Activated B cell treated with CpG ODN at 0.5 μM for 24 hours (primary cell): ENCODE data around the gene GNAI3. TPM values are rescaled to one million over a fixed set of nuclear protein-coding genes. Genes with fewer than 3 reads are reported as not detected.

Experiments used
- ATAC-seq: fragments of 200-7000 bp; cut with Tn5 transposase; one replicate; pipeline ENCODE4 v1.10.0; 2021; ENCODE audit warnings: low read depth, mild to moderate bottlenecking, moderate library complexity
- CTCF ChIA-PET: fragments of 350-600 bp; sonication (Branson Sonifier 250); formaldehyde crosslinking; loops from one replicate; lab custom pipeline; 2021; ENCODE audit warnings: antibody characterized with exemption; lab: Charles Lee
- POLR2A ChIA-PET: fragments of 350-600 bp; sonication (Branson Sonifier 250); formaldehyde crosslinking; loops from one replicate; lab custom pipeline; 2021; ENCODE audit warnings: antibody characterized with exemption; lab: Charles Lee
- DNase-seq: peaks from one replicate; pipeline ENCODE4 v3.0.0; 2022
- H3K27ac Mint-ChIP-seq: one replicate; pipeline ENCODE4 v1.8.0; 2020; ENCODE audit warnings: mixed read lengths
- H3K27me3 Mint-ChIP-seq: one replicate; pipeline ENCODE4 v1.8.0; 2021; ENCODE audit warnings: mixed read lengths
- H3K36me3 Mint-ChIP-seq: one replicate; pipeline ENCODE4 v1.8.0; 2021; ENCODE audit warnings: low read depth, mixed read lengths
- H3K4me1 Mint-ChIP-seq: one replicate; pipeline ENCODE4 v1.8.0; 2021; ENCODE audit warnings: mixed read lengths
- H3K4me3 Mint-ChIP-seq: one replicate; pipeline ENCODE4 v1.8.0; 2020; ENCODE audit warnings: mild to moderate bottlenecking, mixed read lengths
- H3K9me3 Mint-ChIP-seq: one replicate; pipeline ENCODE4 v1.8.0; 2020; ENCODE audit warnings: mixed read lengths
- CTCF ChIP-seq: fragments of 200-600 bp; IDR thresholded peaks from one replicate; pipeline ENCODE4 v1.8.0; 2022; ENCODE audit warnings: antibody characterized with exemption, mild to moderate bottlenecking
- intact Hi-C: fragments of 100-400 bp; cut with micrococcal nuclease; formaldehyde crosslinking; loops from one replicate; pipeline ENCODE4 v1.15.1; 2024
- total RNA-seq: library from RNA; stranded (reverse); gene quantifications from 2 replicates; pipeline ENCODE4 v1.2.3, GENCODE V29; 2022

Gene GNAI3
- total RNA-seq, 1 donor from 2014 or later = 8.4 TPM

- intact Hi-C loops = loop anchor here (1.0 kb wide), 8 partner anchors 38 to 331 kb away; partner anchors contain the start of genes CYB561D1 and PSMA5
- Mint-ChIP-seq H3K27ac (peak overlapping the region; percentile 74), H3K27me3 (no peaks in the 10 kb centered on the region), H3K36me3 (no peaks in the 10 kb centered on the region), H3K9me3 (no peaks in the 10 kb centered on the region), H3K4me1 (peaks cover 8% of the 10 kb centered on the region), H3K4me3 (peak overlapping the region; percentile 77)
- POLR2A ChIA-PET = interaction anchor here (0.6 to 2.2 kb wide), 11 partner anchors 14 to 1433 kb away, joined by 3 to 15 read pairs (median 5); partner anchors contain the start of genes ATXN7L2, CYB561D1, GNAI3 and PSMA5
- CTCF ChIA-PET = interaction anchor here (0.6 to 10.5 kb wide), 30 partner anchors 10 to 558 kb away, joined by 3 to 375 read pairs (median 4); partner anchors contain the start of genes AHCYL1, AMIGO1, ATXN7L2 and CYB561D1
- peak; percentile 82 for DNase-seq
- peak; percentile 93 for ATAC-seq
- no peak for TF ChIP-seq CTCF
Observed at GRCh38 chr1:109532365-109533136, 15.9 kb upstream of the GNAI3 start.

- CTCF ChIA-PET = interaction anchor here (1.2 to 10.5 kb wide), 3 partner anchors 12 to 495 kb away, joined by 3 to 375 read pairs (median 9); partner anchors contain the start of genes AMIGO1 and CYB561D1
- intact Hi-C loops = no loop called here
- no peak for DNase-seq
- ATAC-seq = no peak
- no peak for TF ChIP-seq CTCF
- Mint-ChIP-seq H3K36me3 (no peaks in the 10 kb centered on the region), H3K4me1 (peaks cover 8% of the 10 kb centered on the region), H3K4me3 (no peak overlapping the region), H3K9me3 (no peaks in the 10 kb centered on the region), H3K27me3 (no peaks in the 10 kb centered on the region), H3K27ac (no peak overlapping the region)
- POLR2A ChIA-PET = interaction anchor here (0.6 kb wide), 1 partner anchor 51 kb away, joined by 3 read pairs; the partner anchor contains the start of gene ATXN7L2
Observed at GRCh38 chr1:109534307-109534858, 14.0 kb upstream of the GNAI3 start.

- DNase-seq (no peak), ATAC-seq (no peak)
- POLR2A ChIA-PET = no interaction called here
- Mint-ChIP-seq H3K4me1 (peaks cover 8% of the 10 kb centered on the region), H3K27ac (no peak overlapping the region), H3K27me3 (no peaks in the 10 kb centered on the region), H3K36me3 (no peaks in the 10 kb centered on the region), H3K9me3 (no peaks in the 10 kb centered on the region), H3K4me3 (no peak overlapping the region)
- no peak for TF ChIP-seq CTCF
- intact Hi-C loops = no loop called here
- CTCF ChIA-PET = interaction anchor here (1.0 to 10.5 kb wide), 3 partner anchors 11 to 79 kb away, joined by 3 to 375 read pairs (median 9); partner anchors contain the start of genes AMIGO1 and CYB561D1
Observed at GRCh38 chr1:109535481-109535880, 12.9 kb upstream of the GNAI3 start.

GRCh38 chr1:109535971-109536491 is 12.4 kb upstream of the GNAI3 start:
- CTCF ChIA-PET = interaction anchor here (1.0 to 10.5 kb wide), 4 partner anchors 10 to 78 kb away, joined by 3 to 375 read pairs (median 6); partner anchors contain the start of genes AMIGO1 and CYB561D1
- POLR2A ChIA-PET = no interaction called here
- H3K27me3 Mint-ChIP-seq = no peaks in the 10 kb centered on the region
- H3K4me1 Mint-ChIP-seq = peaks cover 8% of the 10 kb centered on the region
- TF ChIP-seq CTCF = no peak
- intact Hi-C loops = no loop called here
- H3K4me3 Mint-ChIP-seq = no peak overlapping the region
- DNase-seq = no peak
- no peaks in the 10 kb centered on the region for H3K9me3 Mint-ChIP-seq
- H3K27ac Mint-ChIP-seq = no peak overlapping the region
- no peak for ATAC-seq
- no peaks in the 10 kb centered on the region for H3K36me3 Mint-ChIP-seq
